Skin of body (tissue), 2 donors: ENCODE results near the gene HUNK. TPM values are rescaled to one million over a fixed set of nuclear protein-coding genes. Genes with fewer than 3 reads are reported as not detected.
A peak's percentile ranks its signal among the peaks of the same experiment; 100 is the strongest.
"Not testable (repeated sequence)": the region's sequence is repeated elsewhere in the genome, so short reads cannot be mapped to it uniquely, and the experiment has no call there.

Experiments
- DNase-seq: peaks from one replicate; lab custom pipeline; 2025; lab: John Stamatoyannopoulos, UW
- total RNA-seq: library from RNA; depleted of rRNA; stranded (reverse); fragments of >200 nt; gene quantifications from one replicate; pipeline ENCODE4 v1.2.3, GENCODE V29; 2014

HUNK gene
- 5.5 TPM for total RNA-seq

DNA sequence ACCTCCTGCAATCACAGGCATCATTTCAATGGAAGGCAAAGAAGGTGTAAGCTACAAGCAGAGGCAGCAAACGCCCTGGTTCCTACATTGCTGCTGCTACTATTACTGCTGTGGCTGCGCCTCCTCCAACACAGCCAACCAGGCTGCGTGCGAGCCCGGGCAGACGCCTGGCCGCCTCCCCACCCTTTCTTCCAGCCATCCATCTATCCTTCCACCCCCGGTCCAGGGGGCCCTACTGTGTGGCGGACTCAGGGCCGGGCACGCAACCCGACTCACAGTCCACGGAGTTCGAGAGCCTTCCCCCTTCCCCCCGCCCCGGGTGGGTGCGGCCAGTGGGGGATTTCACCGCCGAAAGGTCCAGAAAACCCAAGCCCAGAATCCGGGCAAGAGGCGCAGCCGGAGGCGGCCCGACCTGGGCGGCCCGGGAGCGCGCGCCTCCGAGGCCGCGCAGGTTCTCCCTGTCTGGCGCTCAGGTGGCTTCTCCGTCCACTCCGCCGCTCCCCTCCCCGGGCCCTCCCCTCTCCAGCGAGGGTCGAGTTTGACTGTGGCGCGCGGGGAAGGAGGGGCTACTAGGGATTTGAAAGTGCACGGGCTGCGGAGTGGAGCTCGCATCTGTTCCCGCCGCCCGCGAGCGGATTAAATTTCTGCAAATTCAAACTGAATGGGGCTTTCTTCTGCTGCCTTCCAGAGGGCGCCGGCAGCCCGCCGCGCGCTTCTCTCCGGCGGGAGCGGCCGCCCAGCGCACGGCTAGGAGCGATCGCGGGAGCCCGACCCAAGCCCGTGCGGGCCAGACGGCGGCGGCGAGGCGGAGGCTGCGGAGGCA, at the start of gene HUNK:
Gene HUNK (plus strand): TSS at position 569 of the 823 bp plus-strand sequence. CDS start 655 bp downstream, outside the sequence.
- peak; percentile 64 for DNase-seq

DNA sequence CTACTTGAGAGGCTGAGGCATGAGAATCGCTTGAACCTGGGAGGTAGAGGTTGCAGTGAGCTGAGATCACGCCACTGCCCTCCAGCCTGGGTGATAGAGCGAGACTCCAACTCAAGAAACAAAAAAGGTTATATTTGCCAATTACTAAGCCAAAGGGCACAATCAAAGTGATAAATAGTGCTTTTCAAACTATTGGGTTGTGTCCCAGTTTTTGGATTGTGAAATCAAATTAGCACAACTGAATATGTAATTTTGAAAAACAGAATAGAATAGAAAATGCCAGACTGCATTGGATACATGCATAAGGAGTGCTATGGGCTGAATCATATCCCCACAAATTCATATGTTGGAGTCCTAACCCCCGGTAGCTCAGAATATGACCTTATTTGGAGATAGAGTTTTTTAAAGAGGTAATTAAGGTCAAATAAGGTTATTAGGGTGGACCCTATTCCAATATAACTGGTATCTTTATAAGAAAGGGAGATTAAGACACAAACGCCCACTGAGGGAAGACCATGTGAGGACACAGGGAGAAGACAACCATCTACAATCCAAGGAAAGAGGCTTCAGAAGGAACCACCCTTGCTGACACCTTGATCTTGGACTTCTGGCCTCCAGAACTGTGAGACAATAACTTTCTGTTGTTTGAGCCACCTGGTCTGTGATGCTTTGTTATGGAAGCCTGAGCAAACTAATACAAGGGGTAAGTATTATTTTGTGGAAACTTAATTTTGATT, 42.9 kb upstream of the HUNK start:
- no peak for DNase-seq

DNA sequence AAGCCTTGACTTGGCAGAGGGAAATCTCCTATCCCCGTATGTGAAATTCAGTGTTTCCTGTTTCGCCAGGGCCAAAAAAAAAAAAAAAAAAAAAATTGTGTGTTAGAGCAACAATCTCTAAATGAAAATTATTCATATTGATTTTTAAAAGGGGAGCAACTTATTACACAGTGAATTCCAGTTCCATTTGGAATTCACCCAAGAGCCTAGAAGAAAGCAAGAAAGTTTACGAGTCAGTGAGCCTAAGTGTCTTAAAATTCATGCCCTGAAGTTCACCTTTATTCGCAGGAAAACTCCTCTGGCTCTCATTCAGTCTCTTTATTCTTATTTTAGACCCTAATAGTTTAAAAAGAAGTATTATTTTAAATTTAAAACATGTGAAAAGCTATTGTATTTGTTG, 42.1 kb upstream of the HUNK start:
- no peak for DNase-seq

DNA sequence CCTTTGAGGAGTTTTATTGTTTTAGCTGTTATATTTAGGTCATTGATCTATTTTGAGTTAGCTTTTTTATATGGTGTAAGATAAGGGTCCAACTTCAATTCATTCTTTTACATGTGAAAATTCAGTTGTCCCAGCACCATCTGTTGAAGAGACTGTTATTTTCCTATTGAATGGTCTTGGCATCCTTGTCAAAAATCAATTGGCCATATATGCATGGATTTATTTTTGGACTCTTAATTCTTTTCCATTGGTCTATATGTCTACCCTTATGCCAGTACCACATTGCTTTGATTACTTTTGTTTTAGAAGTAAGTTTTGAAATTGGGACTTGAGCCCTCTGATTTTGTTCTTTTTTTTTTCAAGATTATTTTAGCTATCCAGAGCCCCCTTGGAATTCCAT, 35.8 kb upstream of the HUNK start:
- DNase-seq = no peak

DNA sequence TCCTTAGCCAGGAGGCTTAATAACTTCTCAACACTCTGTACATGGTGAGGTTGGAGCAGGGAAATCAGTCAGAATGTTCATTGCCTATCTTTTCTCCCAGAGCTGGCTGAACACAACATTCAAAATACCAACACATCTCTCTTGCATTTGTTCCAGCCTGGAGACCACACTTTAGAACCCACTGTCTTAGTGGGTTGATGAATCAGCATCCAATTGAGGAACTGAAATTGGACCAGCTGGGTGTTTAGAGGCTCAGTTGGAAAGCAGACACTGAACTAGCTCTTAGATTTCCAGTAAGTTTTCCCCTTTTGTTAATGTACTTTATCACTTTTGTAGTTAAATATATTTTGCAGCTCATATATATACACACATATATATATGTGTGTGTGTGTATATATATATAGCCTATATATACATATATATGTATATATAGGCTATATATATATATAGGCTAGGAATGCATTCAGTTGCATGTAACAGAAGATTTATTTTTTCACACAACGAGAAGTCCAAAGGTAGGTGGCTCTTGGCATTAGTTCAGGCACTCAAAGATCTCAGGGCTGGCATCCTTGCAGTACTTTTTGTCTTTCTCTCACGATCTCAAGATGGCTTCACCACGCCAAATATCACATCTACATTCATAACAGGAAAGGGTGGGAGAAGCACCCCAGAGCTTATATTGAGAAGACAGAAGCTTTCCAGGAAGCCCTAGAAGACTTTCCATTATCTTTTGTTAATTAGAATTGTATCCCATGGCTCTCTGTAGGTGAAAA, 35.0 kb upstream of the HUNK start:
- no peak for DNase-seq

DNA sequence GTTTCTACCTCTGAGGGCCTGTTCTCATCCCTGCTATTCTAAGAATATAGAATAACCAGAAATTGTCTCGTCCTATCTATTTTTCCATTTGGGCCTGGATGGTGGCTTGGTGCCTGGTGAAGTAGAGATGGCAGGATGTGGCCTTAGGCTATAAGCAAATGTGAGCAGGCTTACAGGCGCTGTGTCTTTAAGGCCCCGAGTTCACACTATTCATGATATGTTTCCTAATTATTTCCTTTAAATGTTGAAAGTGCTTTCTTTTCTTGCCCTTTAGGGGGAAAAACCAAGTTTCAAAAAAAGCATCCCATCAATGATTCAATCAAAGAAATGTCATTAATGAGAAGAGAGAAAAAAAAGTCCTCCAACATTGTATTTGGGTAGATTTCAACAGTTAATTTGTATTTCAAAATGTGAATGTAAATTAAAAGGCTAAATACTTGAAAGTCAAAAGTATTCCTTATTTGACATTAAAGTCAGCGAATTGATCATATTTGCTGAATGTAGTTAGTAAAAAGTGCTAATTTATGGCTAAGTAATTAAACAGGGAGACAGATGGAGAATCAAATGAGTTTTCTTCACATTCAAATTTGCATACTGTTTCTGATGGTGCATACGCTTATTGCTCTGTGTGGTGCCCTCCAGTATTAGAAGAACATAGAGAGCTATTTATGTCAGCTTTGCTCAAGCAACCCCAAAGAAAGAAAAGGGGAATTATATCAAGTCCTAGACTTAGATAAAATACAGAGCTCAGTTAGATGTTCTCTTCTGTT, 34.0 kb upstream of the HUNK start:
- no peak for DNase-seq

DNA sequence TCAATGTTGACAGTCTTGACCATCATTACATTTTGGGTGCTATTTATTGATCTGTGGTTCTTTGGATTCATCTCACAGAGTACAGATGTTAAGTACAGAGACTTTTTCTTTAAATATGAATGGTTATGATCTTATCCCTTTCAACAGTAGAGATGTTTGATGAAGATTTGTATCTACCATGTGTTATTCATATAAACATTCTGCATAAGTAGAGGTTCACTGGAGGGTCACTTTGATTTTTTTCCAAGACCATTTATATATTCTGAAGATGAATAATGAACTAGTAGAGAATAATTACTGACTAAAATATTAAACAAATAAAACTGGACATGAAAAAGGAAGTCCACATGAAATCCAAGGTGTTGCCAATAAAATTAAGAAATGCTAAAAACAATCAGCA, 28.6 kb upstream of the HUNK start:
- DNase-seq = no peak

DNA sequence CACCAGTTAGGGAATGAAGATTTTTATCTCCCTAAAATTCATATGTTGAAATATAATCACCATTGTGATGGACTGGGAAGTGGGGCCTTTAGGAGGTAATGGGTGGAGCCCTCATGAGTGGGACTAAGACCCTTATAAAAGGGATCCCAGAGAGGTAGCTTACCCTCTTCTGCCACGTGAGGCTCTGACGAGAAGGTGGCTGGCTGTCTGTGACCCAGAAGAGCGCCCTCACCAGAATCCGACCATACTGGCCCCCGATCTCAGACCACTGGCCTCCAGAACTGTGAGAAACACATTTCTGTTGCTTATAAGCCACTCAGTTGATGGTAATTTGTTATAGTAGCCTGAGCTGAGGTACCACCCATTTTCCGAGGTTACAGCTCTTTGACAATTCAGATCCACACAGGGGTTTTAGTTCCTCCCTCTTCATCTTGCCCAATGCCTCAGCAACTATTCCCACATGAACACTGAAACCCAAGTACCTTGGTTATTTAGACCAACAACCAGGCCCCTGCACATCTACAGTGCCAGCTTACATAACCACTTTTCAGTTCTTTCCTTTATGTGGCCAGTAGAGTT, 27.6 kb upstream of the HUNK start:
- DNase-seq = no peak

DNA sequence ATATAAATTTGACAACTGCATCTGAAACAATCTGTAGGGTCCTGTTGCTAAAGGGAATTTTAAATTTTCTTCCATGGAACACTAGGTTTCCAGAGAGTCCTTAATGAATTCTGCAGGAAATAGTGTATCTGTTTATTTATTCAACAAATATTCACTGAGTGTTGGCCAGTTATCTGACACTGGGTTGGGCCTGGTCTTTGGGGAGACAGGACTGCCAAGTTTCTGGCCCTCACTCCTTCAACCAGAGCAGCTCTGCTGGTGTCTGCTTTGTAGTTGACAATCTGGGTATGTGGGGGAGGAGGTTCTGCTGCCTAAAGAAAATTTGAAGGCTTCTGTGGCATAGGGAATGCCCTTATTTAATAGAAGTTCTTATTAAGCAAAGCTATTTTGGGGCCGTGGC, 26.1 kb upstream of the HUNK start:
- no peak for DNase-seq

DNA sequence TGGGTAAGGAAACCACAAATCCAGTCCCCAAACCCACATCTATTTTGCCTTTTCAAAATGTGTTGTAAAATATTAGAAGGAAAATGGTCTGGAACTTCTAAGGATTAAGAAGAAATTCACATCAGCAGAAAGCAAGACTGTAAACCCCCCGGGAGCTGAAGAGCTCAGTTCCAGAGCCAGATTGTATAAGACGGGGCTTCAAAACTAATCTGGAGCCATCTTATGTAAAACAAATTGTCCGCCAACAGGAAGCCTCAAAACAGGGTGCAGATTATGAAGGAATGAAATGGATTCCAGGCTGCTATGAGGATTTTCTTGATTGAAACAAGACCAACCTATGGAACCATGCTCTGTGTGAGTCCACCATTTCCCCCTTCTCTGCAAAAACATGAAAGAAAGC, 25.1 kb upstream of the HUNK start:
- DNase-seq = peak; percentile 41

DNA sequence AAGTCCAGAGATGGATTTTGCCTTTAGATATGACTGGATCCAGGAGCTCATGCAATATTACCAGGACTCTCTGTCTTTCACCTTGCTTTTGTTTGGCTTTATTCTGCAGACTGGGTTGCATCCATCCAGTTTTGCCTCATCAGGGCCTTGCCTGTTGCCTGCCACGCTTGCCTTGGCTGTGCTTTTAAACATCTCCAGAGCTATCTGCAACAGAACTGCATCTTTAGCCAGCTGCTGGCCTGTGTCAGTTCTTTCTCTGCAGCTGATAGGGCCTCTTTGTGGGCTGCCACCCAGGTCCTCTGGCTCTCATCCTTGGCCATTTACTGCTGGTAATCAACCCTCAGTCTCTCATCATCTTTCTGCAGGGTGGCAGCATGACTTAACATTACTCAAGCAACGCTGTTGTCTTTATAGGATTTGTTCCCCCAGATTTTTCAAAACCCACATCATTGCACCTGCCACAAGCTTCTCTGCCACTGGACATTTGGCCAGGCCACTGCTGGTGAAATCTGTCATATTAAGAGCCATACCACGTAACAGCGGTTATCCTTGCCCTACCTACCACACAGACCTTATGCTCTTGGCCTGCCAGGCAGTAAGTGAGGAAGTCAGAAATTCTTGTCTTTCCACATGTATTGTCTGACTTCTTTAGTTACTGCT, 24.4 kb upstream of the HUNK start:
- DNase-seq = no peak

DNA sequence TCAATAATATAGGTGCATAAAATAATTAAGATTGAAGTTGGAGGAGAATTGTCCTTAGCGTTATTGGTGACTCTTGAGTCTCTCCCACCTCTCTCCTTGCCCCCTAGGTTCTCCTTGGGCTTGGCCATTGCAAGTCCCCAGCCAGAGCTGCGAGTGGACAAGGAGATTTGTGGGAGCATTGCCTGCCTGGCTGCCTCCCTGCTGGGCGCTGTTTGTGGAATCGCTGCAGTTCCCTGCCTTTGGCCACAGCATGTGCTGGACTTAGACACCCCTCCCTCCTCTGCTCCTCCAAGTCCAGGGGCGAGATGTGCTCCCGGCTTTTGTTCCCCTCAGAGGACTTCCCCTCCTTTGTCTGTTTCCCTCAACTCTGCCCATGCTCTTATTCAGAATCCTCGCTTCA, 21.9 kb upstream of the HUNK start:
- no peak for DNase-seq

DNA sequence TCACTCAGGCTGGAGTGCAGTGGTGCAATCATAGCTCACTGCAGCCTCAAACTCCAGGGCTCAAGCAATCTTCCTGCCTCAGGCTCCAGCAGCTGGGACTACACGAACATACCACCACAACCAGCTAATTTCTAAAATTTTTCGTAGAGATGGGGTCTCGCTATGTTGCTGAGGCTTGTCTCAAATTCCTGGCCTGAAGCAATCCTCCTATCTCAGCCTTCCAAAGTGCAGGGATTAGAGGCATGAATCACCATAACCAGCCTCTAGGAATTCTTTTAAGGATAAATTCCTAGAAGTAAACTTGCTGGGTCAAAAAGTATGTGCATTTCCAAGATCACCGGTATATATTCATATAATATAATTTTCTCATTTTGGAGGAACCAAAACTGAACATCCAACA, 17.6 kb upstream of the HUNK start:
- no peak for DNase-seq

DNA sequence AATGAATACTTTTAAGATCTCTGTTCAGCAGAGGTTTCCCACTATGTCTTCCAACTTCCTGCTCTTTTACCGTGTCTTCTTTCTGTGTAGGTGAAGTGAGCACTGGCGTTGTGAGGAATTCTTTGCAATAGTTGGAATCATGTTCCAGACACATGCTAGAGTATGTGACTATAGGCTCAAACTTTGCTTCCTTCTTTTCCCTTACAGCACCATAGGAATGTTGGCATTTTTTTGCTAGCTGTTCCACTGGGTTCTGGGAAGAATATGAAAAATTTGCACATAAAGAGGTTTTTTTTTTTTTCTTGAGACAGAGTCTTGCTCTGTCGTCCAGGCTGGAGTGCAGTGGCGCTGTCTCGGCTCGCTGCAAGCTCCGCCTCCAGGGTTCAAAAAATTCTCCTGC, 15.7 kb upstream of the HUNK start:
- no peak for DNase-seq

DNA sequence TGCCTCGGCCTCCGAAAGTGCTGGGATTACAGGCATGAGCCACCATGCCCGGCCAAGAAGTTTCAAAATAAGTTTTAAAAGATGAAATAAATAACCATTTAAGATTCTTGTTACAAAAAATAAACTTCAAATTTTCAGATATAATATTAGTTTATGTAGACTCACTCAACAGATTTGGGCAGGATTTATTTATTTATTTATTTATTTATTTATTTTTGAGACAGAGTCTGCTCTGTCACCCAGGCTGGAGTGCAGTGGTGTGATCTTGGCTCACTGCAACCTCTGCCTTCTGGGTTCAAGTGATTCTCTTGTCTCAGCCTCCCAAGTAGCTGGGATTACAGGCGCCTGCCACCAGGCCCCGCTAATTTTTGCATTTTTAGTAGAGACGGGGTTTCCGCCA, 15.2 kb upstream of the HUNK start:
- not testable (repeated sequence) for DNase-seq

DNA sequence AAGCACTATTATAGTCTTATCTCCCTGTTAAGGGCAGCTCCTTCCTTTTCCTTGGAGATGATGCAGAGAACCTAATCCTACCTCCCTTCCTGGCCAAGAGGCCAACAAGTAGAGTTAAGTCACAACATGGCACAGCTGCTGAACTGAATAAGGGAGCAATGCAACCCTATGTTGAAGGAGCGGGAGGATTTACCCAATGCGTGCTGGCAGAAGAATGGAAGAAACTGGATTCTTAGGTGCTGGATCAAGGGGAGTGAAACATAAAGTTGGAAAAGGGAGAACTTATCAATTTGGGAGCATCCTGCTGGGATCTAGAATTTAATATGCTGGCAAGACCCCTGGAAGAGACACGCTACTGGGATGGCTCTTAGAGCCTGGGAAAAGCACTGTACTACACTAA, 12.0 kb upstream of the HUNK start:
- DNase-seq = no peak

DNA sequence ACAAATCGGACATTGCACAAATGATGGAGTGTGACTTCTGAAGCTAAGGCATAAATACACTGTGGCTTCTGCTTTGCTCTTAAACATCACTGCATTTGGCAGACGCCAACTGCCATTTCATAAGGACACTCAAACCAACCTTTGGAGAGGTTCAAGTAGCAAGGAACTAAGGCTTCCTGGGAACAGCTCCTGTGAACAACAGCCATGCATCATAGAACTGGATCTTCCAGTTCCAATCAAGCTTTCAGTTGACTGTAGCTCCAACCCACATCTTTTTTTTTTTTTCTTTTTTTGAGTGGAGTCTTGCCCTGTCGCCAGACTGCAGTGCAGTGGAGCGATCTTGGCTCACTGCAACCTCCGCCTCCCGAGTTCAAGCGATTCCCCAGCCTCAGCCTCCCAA, 10.7 kb upstream of the HUNK start:
- no peak for DNase-seq

DNA sequence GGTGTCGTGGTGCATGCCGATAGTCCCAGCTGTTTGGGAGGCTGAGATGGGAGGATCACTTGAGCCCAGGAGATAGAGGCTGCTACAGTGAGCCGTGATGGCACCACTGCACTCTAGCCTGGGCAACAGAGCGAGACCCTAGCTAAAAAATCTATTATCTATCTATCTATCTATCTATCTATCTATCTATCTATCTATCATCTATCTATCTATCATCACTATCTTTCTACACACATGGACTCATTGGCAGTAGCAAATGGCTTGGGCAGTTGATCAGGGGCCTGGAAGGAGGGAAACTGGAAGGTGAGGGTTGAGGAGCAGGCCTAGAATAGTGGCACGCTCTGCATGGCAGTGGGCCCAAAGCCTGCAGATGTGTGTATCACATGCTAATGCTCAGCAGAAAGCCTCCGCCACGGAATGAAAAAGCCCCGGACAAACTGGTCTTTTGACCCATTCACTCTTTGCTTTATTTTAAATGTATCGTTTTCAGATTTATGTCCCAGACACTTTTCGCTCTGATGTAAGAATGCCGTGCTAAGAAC, 7.3 kb upstream of the HUNK start:
- no peak for DNase-seq

DNA sequence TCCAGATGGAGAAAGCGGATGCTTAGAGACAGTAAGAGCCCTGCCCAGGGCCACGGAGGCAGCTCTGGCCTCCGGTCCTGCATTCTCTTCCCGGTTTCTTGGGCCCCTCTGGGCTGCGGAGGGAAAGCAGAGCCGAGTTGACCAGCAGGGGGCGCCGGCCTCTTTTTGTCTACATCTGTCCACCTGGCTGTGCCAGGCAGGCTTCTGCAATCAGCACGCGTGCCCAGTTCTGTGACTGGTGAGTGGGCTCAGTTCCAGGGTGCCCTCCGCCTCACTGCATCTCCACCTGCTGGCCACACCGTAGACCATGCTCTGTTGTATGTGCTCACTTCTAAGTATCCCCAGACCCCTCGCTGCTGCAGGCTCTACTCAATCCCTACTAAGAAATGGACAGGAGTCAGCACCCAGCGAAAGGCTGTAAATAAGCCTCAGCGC, 6.7 kb upstream of the HUNK start:
- DNase-seq = no peak

DNA sequence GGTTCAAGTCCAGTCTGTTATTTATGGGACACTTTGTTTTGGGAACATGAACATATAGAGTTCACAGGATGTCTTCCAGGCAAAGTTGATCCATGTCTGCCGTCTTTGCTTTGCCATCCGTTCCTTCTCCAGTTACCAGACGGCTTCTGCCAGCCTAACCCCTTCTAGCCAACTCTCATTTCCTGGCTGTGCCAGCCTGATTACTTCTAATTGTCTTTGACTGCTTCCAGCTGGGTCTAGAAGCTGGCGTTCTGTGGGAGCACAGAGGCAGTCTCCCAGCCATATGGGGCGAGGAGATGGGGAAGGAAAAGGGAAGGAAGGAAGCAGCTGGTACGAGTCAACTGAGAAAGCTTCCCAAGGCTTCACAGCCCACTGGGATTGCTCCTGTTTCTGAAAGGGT, 3.1 kb upstream of the HUNK start:
- DNase-seq = no peak
